Memory B cell (primary cell): Measurements from ENCODE around the gene PRPF6.
"Not testable (repeated sequence)": the region's sequence is repeated elsewhere in the genome, so short reads cannot be mapped to it uniquely, and the experiment has no call there.

Experiments used
- ATAC-seq: fragments of 150-1000 bp; cut with Tn5 transposase; 2 replicates; pipeline ENCODE4 v1.10.0; 2021; ENCODE audit warnings: low read depth, mild to moderate bottlenecking, moderate library complexity
- DNase-seq, 2 donors: peaks; one replicate each; pipeline ENCODE4 v3.0.0; 2022; ENCODE audit warnings: low spot score in 2 of 2
- H3K27ac Mint-ChIP-seq: one replicate; pipeline ENCODE4 v1.8.0; 2022; ENCODE audit warnings: mild to moderate bottlenecking, moderate library complexity, mixed read lengths
- H3K27me3 Mint-ChIP-seq: one replicate; pipeline ENCODE4 v1.8.0; 2022; ENCODE audit warnings: mixed read lengths
- H3K36me3 Mint-ChIP-seq: one replicate; pipeline ENCODE4 v1.8.0; 2022; ENCODE audit warnings: mild to moderate bottlenecking, mixed read lengths
- H3K4me1 Mint-ChIP-seq: one replicate; pipeline ENCODE4 v1.8.0; 2022; ENCODE audit warnings: mixed read lengths
- H3K4me3 Mint-ChIP-seq: one replicate; pipeline ENCODE4 v1.8.0; 2022; ENCODE audit warnings: mild to moderate bottlenecking, moderate library complexity, mixed read lengths
- H3K9me3 Mint-ChIP-seq: one replicate; pipeline ENCODE4 v1.8.0; 2022; ENCODE audit warnings: mixed read lengths

The PRPF6 gene

GRCh38 chr20:63982937-63983336 is 2.0 kb downstream of the PRPF6 start:
- H3K27ac Mint-ChIP-seq: peak overlapping the region; percentile 67
- no peak for DNase-seq
- H3K4me3 Mint-ChIP-seq: peak overlapping the region; percentile 11
- H3K9me3 Mint-ChIP-seq: no peaks in the 10 kb centered on the region
- peaks cover 25% of the 10 kb centered on the region for H3K36me3 Mint-ChIP-seq
- H3K27me3 Mint-ChIP-seq: no peaks in the 10 kb centered on the region
- peaks cover 34% of the 10 kb centered on the region for H3K4me1 Mint-ChIP-seq
- no peak for ATAC-seq

GRCh38 chr20:64000906-64001305 is 20.0 kb downstream of the PRPF6 start:
- no peak overlapping the region for H3K4me3 Mint-ChIP-seq

GRCh38 chr20:64001607-64002011 is 20.7 kb downstream of the PRPF6 start:
- H3K36me3 Mint-ChIP-seq: peaks cover 28% of the 10 kb centered on the region
- no peaks in the 10 kb centered on the region for H3K4me1 Mint-ChIP-seq
- no peaks in the 10 kb centered on the region for H3K27me3 Mint-ChIP-seq
- H3K9me3 Mint-ChIP-seq: no peaks in the 10 kb centered on the region
- ATAC-seq: no peak
- no peak for DNase-seq
- no peak overlapping the region for H3K4me3 Mint-ChIP-seq
- H3K27ac Mint-ChIP-seq: no peak overlapping the region

More at GRCh38 chr20:64000906-64001305, 20.0 kb downstream of the PRPF6 start:
- ATAC-seq (no peak), DNase-seq (no peak)
- H3K27ac Mint-ChIP-seq: no peak overlapping the region
- no peaks in the 10 kb centered on the region for H3K4me1 Mint-ChIP-seq
- H3K27me3 Mint-ChIP-seq: no peaks in the 10 kb centered on the region
- no peaks in the 10 kb centered on the region for H3K9me3 Mint-ChIP-seq
- peaks cover 29% of the 10 kb centered on the region for H3K36me3 Mint-ChIP-seq

- Mint-ChIP-seq H3K4me1 (no peaks in the 10 kb centered on the region), H3K9me3 (peaks cover 3% of the 10 kb centered on the region), H3K4me3 (no peak overlapping the region), H3K27me3 (no peaks in the 10 kb centered on the region), H3K27ac (no peak overlapping the region), H3K36me3 (peaks cover 31% of the 10 kb centered on the region)
- ATAC-seq: no peak
- DNase-seq: no peak
Measured at GRCh38 chr20:64003960-64004725, 23.2 kb downstream of the PRPF6 start.

- no peak overlapping the region for H3K27ac Mint-ChIP-seq
- no peaks in the 10 kb centered on the region for H3K27me3 Mint-ChIP-seq
- H3K36me3 Mint-ChIP-seq: peaks cover 34% of the 10 kb centered on the region
- H3K9me3 Mint-ChIP-seq: peaks cover 6% of the 10 kb centered on the region
- no peak for ATAC-seq
- H3K4me3 Mint-ChIP-seq: no peak overlapping the region
- H3K4me1 Mint-ChIP-seq: peaks cover 2% of the 10 kb centered on the region
- DNase-seq: no peak
Measured at GRCh38 chr20:64005394-64005793, 24.5 kb downstream of the PRPF6 start.

GRCh38 chr20:64006490-64006889 is 25.6 kb downstream of the PRPF6 start:
- peaks cover 6% of the 10 kb centered on the region for H3K9me3 Mint-ChIP-seq
- ATAC-seq: no peak
- H3K27me3 Mint-ChIP-seq: no peaks in the 10 kb centered on the region
- H3K27ac Mint-ChIP-seq: no peak overlapping the region
- H3K4me1 Mint-ChIP-seq: peaks cover 2% of the 10 kb centered on the region
- no peak overlapping the region for H3K4me3 Mint-ChIP-seq
- H3K36me3 Mint-ChIP-seq: peaks cover 35% of the 10 kb centered on the region
- DNase-seq: no peak

- peaks cover 34% of the 10 kb centered on the region for H3K36me3 Mint-ChIP-seq
- H3K4me3 Mint-ChIP-seq: no peak overlapping the region
- DNase-seq: no peak
- no peak overlapping the region for H3K27ac Mint-ChIP-seq
- peaks cover 6% of the 10 kb centered on the region for H3K9me3 Mint-ChIP-seq
- no peaks in the 10 kb centered on the region for H3K27me3 Mint-ChIP-seq
- ATAC-seq: no peak
- H3K4me1 Mint-ChIP-seq: peaks cover 2% of the 10 kb centered on the region
Measured at GRCh38 chr20:64006902-64007301, 26.0 kb downstream of the PRPF6 start.

- H3K36me3 Mint-ChIP-seq: peaks cover 40% of the 10 kb centered on the region
- no peak for ATAC-seq
- peaks cover 6% of the 10 kb centered on the region for H3K9me3 Mint-ChIP-seq
- H3K4me1 Mint-ChIP-seq: peaks cover 2% of the 10 kb centered on the region
- H3K27ac Mint-ChIP-seq: no peak overlapping the region
- DNase-seq: no peak
- H3K4me3 Mint-ChIP-seq: no peak overlapping the region
- H3K27me3 Mint-ChIP-seq: no peaks in the 10 kb centered on the region
Measured at GRCh38 chr20:64009811-64010387, 29.0 kb downstream of the PRPF6 start.

- Mint-ChIP-seq H3K9me3 (peaks cover 6% of the 10 kb centered on the region), H3K27me3 (no peaks in the 10 kb centered on the region), H3K27ac (no peak overlapping the region), H3K4me1 (peaks cover 2% of the 10 kb centered on the region), H3K36me3 (peaks cover 44% of the 10 kb centered on the region), H3K4me3 (no peak overlapping the region)
- ATAC-seq (no peak), DNase-seq (no peak)
Measured at GRCh38 chr20:64010711-64011237, 29.8 kb downstream of the PRPF6 start.

- H3K36me3 Mint-ChIP-seq: peaks cover 44% of the 10 kb centered on the region
- H3K4me1 Mint-ChIP-seq: peaks cover 2% of the 10 kb centered on the region
- H3K9me3 Mint-ChIP-seq: peaks cover 6% of the 10 kb centered on the region
- H3K27me3 Mint-ChIP-seq: no peaks in the 10 kb centered on the region
- no peak overlapping the region for H3K27ac Mint-ChIP-seq
- DNase-seq (no peak), ATAC-seq (no peak)
- H3K4me3 Mint-ChIP-seq: no peak overlapping the region
Measured at GRCh38 chr20:64011366-64011779, 30.4 kb downstream of the PRPF6 start.

- H3K36me3 Mint-ChIP-seq: peaks cover 46% of the 10 kb centered on the region
- H3K27me3 Mint-ChIP-seq, H3K27ac Mint-ChIP-seq, DNase-seq, ATAC-seq, H3K4me1 Mint-ChIP-seq, H3K9me3 Mint-ChIP-seq: not testable (repeated sequence)
- peak overlapping the region; percentile 21 for H3K4me3 Mint-ChIP-seq
Measured at GRCh38 chr20:64012385-64013154, 31.6 kb downstream of the PRPF6 start.

- no peak overlapping the region for H3K27ac Mint-ChIP-seq
- no peaks in the 10 kb centered on the region for H3K27me3 Mint-ChIP-seq
- no peaks in the 10 kb centered on the region for H3K9me3 Mint-ChIP-seq
- H3K36me3 Mint-ChIP-seq: peaks cover 35% of the 10 kb centered on the region
- DNase-seq: no peak
- no peaks in the 10 kb centered on the region for H3K4me1 Mint-ChIP-seq
- ATAC-seq: no peak
- no peak overlapping the region for H3K4me3 Mint-ChIP-seq
Measured at GRCh38 chr20:64015635-64016034, 34.7 kb downstream of the PRPF6 start.

GRCh38 chr20:64021124-64021975 is 40.4 kb downstream of the PRPF6 start:
- Mint-ChIP-seq H3K4me1 (no peaks in the 10 kb centered on the region), H3K36me3 (peaks cover 39% of the 10 kb centered on the region)

More at GRCh38 chr20:64021124-64021975, 40.4 kb downstream of the PRPF6 start:
- ATAC-seq: no peak
- Mint-ChIP-seq H3K27ac (no peak overlapping the region), H3K4me3 (no peak overlapping the region), H3K9me3 (no peaks in the 10 kb centered on the region), H3K27me3 (no peaks in the 10 kb centered on the region)
- no peak for DNase-seq
